ENCODE data around the gene SV2B.

The SV2B gene

DNA sequence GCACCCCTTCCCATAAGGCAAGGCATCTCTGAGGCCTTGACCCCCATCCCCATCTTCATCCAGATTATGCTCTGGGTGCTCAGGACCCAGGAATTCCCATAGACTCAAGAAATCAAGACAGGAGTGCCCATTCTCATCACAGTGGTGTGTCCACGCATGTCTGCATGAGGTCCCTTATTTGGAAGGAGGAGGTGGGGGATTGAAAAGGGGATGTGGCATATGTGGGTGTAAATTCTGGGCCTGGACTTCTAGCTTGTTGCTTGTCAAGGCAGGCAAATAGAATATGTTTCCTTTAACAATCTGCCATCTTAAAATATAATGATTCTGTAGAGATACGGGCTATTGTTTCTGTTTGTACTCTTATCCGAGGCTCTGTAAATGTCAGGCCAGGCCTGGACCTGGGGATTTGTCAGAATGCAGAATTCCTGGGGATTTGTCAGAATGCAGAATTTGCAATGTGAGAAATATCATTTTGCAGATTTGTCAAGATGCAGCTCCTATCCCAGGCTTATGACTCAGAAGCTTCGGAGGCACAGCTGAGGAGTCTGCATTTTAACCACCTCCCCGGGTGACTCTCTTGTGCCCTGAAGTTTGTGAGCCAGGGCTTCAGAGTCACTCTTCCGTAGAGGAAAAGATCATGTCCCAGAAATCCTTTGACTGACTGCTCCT, 157.8 kb downstream of the SV2B start:
- H3K9me3 ChIP-seq (ENCODE audit: control insufficient read depth in 1 of 2, low read length in 2 of 2), result no peaks in the 10 kb centered on the region
- no peak overlapping the region for H3K4me3 ChIP-seq (ENCODE audit: low read depth in 1 of 2, low read length in 2 of 2)
- H3K27me3 ChIP-seq (ENCODE audit: low read depth, low read length), result no peaks in the 10 kb centered on the region
- no peak overlapping the region for H3K27ac ChIP-seq (ENCODE audit: low read length)
- no peaks in the 10 kb centered on the region for H3K36me3 ChIP-seq (ENCODE audit: control insufficient read depth in 1 of 2, insufficient read depth in 2 of 2, low read length in 2 of 2)
- H3K4me1 ChIP-seq (ENCODE audit: control insufficient read depth in 1 of 2, insufficient read depth in 2 of 2, low read length in 2 of 2), result no peaks in the 10 kb centered on the region

DNA sequence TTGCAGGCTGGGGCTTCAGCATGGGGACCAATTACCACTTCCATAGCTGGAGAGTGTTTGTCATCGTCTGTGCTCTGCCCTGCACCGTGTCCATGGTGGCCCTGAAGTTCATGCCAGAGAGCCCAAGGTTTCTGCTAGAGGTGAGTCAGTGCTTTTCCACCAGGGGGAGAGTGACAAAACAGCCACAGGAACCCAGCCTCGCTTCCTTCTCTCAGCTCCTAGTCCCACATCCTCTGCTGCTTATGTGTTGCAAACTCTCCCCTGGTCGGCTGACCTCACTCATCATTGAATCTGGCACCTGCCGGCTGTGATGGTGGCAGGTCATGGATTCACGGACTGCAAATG, 158.3 kb downstream of the SV2B start:
- H3K27ac ChIP-seq (ENCODE audit: low read length), result no peak overlapping the region
- H3K27me3 ChIP-seq (ENCODE audit: low read depth, low read length), result no peaks in the 10 kb centered on the region
- H3K4me1 ChIP-seq (ENCODE audit: control insufficient read depth in 1 of 2, insufficient read depth in 2 of 2, low read length in 2 of 2), result no peaks in the 10 kb centered on the region
- H3K36me3 ChIP-seq (ENCODE audit: control insufficient read depth in 1 of 2, insufficient read depth in 2 of 2, low read length in 2 of 2), result no peaks in the 10 kb centered on the region
- H3K9me3 ChIP-seq (ENCODE audit: control insufficient read depth in 1 of 2, low read length in 2 of 2), result no peaks in the 10 kb centered on the region
- H3K4me3 ChIP-seq (ENCODE audit: low read depth in 1 of 2, low read length in 2 of 2), result no peak overlapping the region

DNA sequence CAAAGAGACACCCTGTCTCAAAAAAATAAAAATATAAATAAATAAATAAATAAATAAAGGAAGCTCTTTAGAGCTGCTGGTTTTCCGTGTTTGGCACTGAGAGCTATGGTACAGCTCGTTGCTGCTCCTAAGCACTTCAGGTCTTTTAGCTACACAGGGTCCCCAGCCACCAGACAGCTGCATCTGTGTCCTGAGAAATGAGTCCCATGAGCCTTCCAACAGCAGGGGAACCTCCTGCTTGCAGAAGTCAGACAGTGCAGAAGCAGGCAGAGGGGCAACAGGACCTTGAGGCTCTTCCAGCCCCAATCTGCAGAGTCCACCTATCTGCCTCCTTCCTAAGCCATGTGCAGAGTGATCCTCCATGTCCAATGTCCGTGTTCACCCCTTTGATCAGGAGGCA, 159.0 kb downstream of the SV2B start:
- Histone ChIP-seq H3K27me3 (ENCODE audit: low read depth, low read length) (no peaks in the 10 kb centered on the region), H3K36me3 (ENCODE audit: control insufficient read depth in 1 of 2, insufficient read depth in 2 of 2, low read length in 2 of 2) (no peaks in the 10 kb centered on the region), H3K4me3 (ENCODE audit: low read depth in 1 of 2, low read length in 2 of 2) (no peak overlapping the region), H3K4me1 (ENCODE audit: control insufficient read depth in 1 of 2, insufficient read depth in 2 of 2, low read length in 2 of 2) (no peaks in the 10 kb centered on the region), H3K9me3 (ENCODE audit: control insufficient read depth in 1 of 2, low read length in 2 of 2) (no peaks in the 10 kb centered on the region), H3K27ac (ENCODE audit: low read length) (no peak overlapping the region)

DNA sequence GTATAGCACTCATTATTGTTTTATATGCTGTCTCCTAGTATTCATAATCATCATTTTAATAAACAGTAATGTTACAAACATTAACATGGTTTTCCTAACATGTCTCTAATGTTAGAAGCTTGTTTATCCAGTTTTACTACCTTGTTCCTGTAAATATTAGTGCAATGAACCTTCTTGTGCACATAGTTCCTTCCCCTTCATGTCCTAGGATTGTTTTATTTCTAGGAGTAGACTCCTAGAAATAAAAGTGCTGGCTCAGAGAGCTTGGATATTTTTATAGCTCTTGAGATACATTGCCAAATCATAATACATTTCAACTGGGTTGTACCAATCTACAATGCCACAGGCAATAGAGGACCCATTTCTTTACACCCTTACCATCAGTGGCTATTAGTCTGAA, 161.3 kb downstream of the SV2B start:
- Histone ChIP-seq H3K27me3 (ENCODE audit: low read depth, low read length) (no peaks in the 10 kb centered on the region), H3K4me3 (ENCODE audit: low read depth in 1 of 2, low read length in 2 of 2) (no peak overlapping the region), H3K4me1 (ENCODE audit: control insufficient read depth in 1 of 2, insufficient read depth in 2 of 2, low read length in 2 of 2) (no peaks in the 10 kb centered on the region), H3K36me3 (ENCODE audit: control insufficient read depth in 1 of 2, insufficient read depth in 2 of 2, low read length in 2 of 2) (no peaks in the 10 kb centered on the region), H3K27ac (ENCODE audit: low read length) (no peak overlapping the region), H3K9me3 (ENCODE audit: control insufficient read depth in 1 of 2, low read length in 2 of 2) (no peaks in the 10 kb centered on the region)

DNA sequence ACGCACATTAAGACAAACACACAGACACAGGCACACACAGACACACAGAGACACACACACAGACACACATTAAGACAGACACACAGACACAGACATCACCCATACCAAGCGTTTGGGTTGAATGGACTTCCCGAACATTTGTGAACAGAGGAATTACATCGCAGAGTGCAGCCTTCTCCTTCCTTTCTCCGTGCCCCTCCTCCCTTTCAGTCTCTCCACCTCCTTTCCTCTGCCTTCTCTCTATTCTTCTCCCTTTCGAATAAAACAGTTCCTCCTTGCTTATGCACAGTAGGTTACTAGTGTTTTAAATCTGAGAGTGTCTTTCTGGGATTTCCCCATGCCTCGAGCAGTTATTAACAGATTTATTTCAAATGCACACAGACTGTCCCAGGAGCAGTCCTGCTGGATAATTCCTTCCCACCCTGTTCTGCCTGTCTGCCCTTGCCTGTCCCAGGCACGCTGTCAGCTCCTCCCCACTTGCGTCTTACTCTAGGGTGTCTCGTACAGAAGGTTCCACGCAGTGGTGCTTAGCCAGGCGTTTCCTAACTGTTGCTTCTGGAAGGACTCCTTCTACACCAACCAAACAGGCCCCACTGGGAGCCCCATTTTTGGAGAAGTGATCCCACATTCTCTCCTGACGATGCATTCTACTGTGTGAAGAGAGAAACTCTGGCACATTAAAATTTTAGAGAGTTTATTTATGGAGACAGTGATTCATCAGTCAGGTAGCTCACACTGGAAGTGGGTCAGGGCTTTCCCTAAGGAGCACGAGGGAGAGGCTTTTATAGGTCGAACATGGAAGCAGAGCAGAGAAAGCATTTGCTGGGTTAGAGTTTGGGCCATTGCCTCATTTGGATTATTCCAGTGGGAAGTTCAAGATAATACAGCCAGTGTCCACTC, 163.8 kb downstream of the SV2B start:
- no peaks in the 10 kb centered on the region for H3K4me1 ChIP-seq (ENCODE audit: control insufficient read depth in 1 of 2, insufficient read depth in 2 of 2, low read length in 2 of 2)
- peak overlapping the region; percentile 15 to 28 for H3K4me3 ChIP-seq (ENCODE audit: low read depth in 1 of 2, low read length in 2 of 2)
- H3K27ac ChIP-seq (ENCODE audit: low read length), result peak overlapping the region; percentile 48
- H3K9me3 ChIP-seq (ENCODE audit: control insufficient read depth in 1 of 2, low read length in 2 of 2), result no peaks in the 10 kb centered on the region
- H3K27me3 ChIP-seq (ENCODE audit: low read depth, low read length), result no peaks in the 10 kb centered on the region
- H3K36me3 ChIP-seq (ENCODE audit: control insufficient read depth in 1 of 2, insufficient read depth in 2 of 2, low read length in 2 of 2), result no peaks in the 10 kb centered on the region

DNA sequence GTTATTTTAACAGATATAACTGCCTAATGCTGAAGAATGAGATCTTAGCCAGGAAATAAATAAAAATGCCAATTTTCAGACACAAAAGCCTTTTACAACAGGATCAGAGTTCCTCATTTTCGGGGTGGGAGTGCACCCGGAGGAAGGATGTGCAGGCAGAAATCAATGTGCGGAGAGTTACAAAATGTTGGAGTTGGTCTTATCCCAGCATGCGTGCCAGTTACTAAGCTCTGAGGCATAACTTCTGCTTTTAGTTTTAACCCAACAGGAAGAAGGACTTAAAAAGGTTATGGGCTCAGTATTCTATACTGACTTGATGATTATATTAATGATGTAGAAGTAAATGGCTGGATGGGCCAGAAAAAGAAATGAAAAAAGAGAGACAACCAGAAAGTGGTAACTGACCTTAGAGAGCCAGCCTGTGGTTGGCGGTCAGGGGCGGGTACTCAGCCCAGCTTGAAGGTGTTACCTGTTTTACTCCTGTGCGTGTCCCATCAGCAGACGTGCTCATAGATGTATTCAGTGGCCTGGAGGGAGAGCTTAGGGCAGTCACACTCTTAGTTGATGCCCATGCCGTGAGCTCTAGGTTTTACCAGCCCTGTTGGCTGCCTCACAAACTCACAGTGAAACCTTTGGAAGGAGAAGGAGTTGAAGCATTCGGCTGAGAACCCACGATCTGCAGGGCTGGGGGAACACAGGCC, 164.7 kb downstream of the SV2B start:
- Histone ChIP-seq H3K4me3 (ENCODE audit: low read depth in 1 of 2, low read length in 2 of 2) (no peak overlapping the region), H3K4me1 (ENCODE audit: control insufficient read depth in 1 of 2, insufficient read depth in 2 of 2, low read length in 2 of 2) (no peaks in the 10 kb centered on the region), H3K36me3 (ENCODE audit: control insufficient read depth in 1 of 2, insufficient read depth in 2 of 2, low read length in 2 of 2) (no peaks in the 10 kb centered on the region), H3K27me3 (ENCODE audit: low read depth, low read length) (no peaks in the 10 kb centered on the region), H3K27ac (ENCODE audit: low read length) (peak overlapping the region; percentile 48), H3K9me3 (ENCODE audit: control insufficient read depth in 1 of 2, low read length in 2 of 2) (no peaks in the 10 kb centered on the region)

DNA sequence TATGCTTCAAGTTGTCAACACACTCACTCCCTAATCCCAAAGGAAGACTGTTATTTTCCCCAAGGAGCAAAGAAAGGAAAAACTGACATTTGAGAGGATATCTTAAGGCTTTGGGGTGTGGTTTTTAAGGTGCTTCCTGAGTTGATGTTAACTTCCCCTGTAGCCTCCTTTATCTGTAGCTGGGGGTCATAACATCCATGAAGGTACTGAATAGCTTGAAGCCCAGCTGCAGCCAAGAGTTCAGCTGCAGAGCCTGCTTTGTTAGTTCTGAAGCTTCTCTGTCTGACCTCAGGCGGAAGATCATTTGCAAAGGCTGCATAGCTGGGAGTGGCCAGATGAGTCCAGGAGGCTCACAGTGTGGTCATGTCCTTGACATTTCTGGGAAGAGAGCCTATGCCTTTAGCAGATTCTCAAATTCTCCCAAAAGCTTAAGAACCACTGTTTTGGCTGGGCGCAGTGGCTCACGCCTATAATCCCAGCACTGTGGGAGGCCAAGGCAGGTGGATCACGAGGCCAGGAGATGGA, 165.4 kb downstream of the SV2B start:
- Histone ChIP-seq H3K27ac (ENCODE audit: low read length) (no peak overlapping the region), H3K27me3 (ENCODE audit: low read depth, low read length) (no peaks in the 10 kb centered on the region), H3K4me3 (ENCODE audit: low read depth in 1 of 2, low read length in 2 of 2) (no peak overlapping the region), H3K4me1 (ENCODE audit: control insufficient read depth in 1 of 2, insufficient read depth in 2 of 2, low read length in 2 of 2) (no peaks in the 10 kb centered on the region), H3K36me3 (ENCODE audit: control insufficient read depth in 1 of 2, insufficient read depth in 2 of 2, low read length in 2 of 2) (no peaks in the 10 kb centered on the region), H3K9me3 (ENCODE audit: control insufficient read depth in 1 of 2, low read length in 2 of 2) (no peaks in the 10 kb centered on the region)

DNA sequence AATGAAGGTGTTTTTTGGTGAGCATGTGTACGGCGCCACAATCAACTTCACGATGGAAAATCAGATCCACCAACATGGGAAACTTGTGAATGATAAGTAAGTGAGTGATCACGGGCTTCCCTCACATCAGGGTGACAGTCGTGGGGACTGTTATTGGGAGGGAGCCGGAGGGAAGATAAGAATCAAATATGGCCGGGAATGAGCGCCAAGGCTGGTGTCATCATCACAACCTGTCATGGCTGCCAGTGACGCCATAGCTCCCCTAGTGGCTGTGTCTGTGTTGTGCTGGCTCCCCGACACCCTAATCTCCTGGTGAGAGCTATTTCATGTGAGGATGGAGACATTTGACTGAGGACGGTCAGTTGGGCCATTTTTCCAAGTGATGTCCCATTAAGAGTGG, 168.5 kb downstream of the SV2B start:
- H3K4me3 ChIP-seq (ENCODE audit: low read depth in 1 of 2, low read length in 2 of 2), result no peak overlapping the region
- no peaks in the 10 kb centered on the region for H3K9me3 ChIP-seq (ENCODE audit: control insufficient read depth in 1 of 2, low read length in 2 of 2)
- no peaks in the 10 kb centered on the region for H3K27me3 ChIP-seq (ENCODE audit: low read depth, low read length)
- H3K4me1 ChIP-seq (ENCODE audit: control insufficient read depth in 1 of 2, insufficient read depth in 2 of 2, low read length in 2 of 2), result no peaks in the 10 kb centered on the region
- H3K27ac ChIP-seq (ENCODE audit: low read length), result no peak overlapping the region
- H3K36me3 ChIP-seq (ENCODE audit: control insufficient read depth in 1 of 2, insufficient read depth in 2 of 2, low read length in 2 of 2), result no peaks in the 10 kb centered on the region

DNA sequence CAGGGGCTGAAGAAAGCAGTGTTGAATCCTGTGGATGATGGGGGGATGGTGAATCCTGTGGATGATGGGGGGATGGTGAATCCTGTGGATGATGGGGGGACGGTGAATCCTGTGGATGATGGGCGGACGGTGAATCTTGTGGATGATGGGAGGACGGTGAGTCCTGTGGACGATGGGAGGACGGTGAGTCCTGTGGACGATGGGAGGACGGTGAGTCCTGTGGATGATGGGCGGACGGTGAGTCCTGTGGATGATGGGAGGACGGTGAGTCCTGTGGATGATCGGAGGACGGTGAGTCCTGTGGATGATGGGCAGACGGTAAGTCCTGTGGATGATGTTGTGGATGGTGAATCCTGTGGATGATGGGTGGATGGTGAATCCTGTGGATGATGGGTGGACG, 170.7 kb downstream of the SV2B start:
- Histone ChIP-seq H3K4me1 (ENCODE audit: control insufficient read depth in 1 of 2, insufficient read depth in 2 of 2, low read length in 2 of 2) (no peaks in the 10 kb centered on the region), H3K27ac (ENCODE audit: low read length) (no peak overlapping the region), H3K9me3 (ENCODE audit: control insufficient read depth in 1 of 2, low read length in 2 of 2) (no peaks in the 10 kb centered on the region), H3K27me3 (ENCODE audit: low read depth, low read length) (no peaks in the 10 kb centered on the region), H3K36me3 (ENCODE audit: control insufficient read depth in 1 of 2, insufficient read depth in 2 of 2, low read length in 2 of 2) (no peaks in the 10 kb centered on the region), H3K4me3 (ENCODE audit: low read depth in 1 of 2, low read length in 2 of 2) (no peak overlapping the region)

DNA sequence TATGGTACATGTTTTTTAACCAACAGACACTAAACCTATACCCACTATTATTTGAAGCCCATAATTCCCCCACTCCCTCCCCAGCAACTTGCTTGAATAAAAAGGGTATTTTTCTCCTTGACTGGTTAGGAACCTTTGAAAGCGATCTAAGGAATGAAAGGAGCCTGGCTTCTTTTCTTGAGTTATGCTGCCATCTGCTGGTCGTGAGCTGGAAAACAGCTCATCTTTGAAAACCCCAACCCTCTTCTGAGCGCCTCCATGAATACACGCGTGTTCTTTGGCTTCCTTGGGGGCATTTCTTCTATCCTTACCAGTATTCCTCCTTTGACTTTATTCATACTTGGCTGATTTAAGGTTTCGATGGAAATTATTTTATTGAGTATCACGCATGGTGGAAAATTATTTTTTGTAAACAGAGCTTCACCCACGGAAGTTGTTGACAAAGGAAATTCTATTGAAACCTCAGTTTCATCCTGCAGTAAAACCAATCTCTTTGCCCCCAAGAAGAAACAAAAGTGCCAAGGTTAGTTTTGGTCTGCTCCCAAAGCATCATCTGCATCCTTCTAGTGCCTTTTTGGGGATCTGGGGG, 171.6 kb downstream of the SV2B start:
- H3K9me3 ChIP-seq (ENCODE audit: control insufficient read depth in 1 of 2, low read length in 2 of 2), result no peaks in the 10 kb centered on the region
- no peak overlapping the region for H3K4me3 ChIP-seq (ENCODE audit: low read depth in 1 of 2, low read length in 2 of 2)
- H3K27me3 ChIP-seq (ENCODE audit: low read depth, low read length), result no peaks in the 10 kb centered on the region
- no peaks in the 10 kb centered on the region for H3K4me1 ChIP-seq (ENCODE audit: control insufficient read depth in 1 of 2, insufficient read depth in 2 of 2, low read length in 2 of 2)
- H3K27ac ChIP-seq (ENCODE audit: low read length), result no peak overlapping the region
- no peaks in the 10 kb centered on the region for H3K36me3 ChIP-seq (ENCODE audit: control insufficient read depth in 1 of 2, insufficient read depth in 2 of 2, low read length in 2 of 2)

DNA sequence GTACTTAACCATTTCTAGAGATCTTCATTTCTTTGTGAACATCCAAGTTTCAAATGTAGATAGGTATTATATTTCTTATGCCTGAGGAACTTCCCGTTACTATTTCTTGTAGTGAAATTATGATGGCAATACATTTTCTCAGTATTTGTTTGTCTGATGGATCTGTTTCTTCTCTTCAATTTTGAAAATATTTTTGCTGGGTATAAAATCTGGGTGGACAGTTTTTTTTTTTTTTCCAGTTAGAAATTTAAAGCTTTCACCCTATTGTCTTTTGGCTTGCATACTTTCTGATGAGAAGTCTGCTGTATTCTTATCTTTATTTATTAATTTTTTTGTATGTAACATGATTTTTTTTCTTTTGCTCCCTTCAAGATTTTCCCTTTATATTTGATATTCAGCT, 175.8 kb downstream of the SV2B start:
- Histone ChIP-seq H3K27me3 (ENCODE audit: low read depth, low read length) (no peaks in the 10 kb centered on the region), H3K36me3 (ENCODE audit: control insufficient read depth in 1 of 2, insufficient read depth in 2 of 2, low read length in 2 of 2) (no peaks in the 10 kb centered on the region), H3K4me3 (ENCODE audit: low read depth in 1 of 2, low read length in 2 of 2) (no peak overlapping the region), H3K9me3 (ENCODE audit: control insufficient read depth in 1 of 2, low read length in 2 of 2) (no peaks in the 10 kb centered on the region), H3K27ac (ENCODE audit: low read length) (no peak overlapping the region), H3K4me1 (ENCODE audit: control insufficient read depth in 1 of 2, insufficient read depth in 2 of 2, low read length in 2 of 2) (no peaks in the 10 kb centered on the region)

Measured in muscle layer of duodenum (tissue), 2 donors.